Measurements from ENCODE around the gene LAPTM5.
A peak's percentile ranks its signal among the peaks of the same experiment; 100 is the strongest.
"Not testable (repeated sequence)": the region's sequence is repeated elsewhere in the genome, so short reads cannot be mapped to it uniquely, and the experiment has no call there.

The LAPTM5 gene, protein sequence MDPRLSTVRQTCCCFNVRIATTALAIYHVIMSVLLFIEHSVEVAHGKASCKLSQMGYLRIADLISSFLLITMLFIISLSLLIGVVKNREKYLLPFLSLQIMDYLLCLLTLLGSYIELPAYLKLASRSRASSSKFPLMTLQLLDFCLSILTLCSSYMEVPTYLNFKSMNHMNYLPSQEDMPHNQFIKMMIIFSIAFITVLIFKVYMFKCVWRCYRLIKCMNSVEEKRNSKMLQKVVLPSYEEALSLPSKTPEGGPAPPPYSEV

DNA sequence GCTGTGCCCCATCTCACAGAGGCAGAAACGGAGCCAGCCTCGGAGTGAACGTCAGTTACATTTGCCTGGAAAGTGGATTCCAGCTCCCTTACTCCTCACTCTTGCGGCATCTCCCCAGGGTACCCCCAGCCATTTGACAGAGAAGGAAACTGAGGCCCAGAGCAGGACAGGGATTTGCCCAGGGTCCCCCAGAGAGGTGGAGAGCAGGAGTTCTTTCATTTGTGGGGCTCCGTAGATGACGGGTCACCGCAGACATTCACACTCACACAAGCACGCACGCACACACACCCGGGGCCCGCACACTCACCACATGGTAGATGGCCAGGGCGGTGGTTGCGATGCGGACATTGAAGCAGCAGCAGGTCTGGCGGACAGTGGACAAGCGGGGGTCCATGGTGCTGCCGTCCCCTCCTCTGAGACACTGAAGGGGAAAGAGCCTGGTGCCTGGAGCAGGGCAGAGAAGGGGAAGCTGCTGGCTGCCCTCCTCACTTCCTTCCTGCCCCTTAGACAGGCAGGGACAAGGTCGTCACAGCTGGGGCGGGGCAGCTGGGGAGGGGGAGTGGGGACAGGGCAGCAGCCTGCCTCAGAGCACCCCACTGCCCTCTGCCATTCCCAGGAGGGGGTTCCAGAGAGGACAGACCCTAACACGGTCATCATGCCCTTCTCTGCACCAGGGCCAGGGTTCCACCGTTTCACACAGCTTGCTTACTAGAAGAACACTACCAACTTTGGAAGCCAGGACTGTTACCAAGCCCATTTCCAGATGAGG, at the start of gene LAPTM5:
Gene LAPTM5, minus strand, starts transcription at position 423 of the 769 bp plus-strand sequence. Its CDS starts 29 bp downstream, at position 394.
- no peak for DNase-seq (ENCODE audit: low read depth in 2 of 2)

DNA sequence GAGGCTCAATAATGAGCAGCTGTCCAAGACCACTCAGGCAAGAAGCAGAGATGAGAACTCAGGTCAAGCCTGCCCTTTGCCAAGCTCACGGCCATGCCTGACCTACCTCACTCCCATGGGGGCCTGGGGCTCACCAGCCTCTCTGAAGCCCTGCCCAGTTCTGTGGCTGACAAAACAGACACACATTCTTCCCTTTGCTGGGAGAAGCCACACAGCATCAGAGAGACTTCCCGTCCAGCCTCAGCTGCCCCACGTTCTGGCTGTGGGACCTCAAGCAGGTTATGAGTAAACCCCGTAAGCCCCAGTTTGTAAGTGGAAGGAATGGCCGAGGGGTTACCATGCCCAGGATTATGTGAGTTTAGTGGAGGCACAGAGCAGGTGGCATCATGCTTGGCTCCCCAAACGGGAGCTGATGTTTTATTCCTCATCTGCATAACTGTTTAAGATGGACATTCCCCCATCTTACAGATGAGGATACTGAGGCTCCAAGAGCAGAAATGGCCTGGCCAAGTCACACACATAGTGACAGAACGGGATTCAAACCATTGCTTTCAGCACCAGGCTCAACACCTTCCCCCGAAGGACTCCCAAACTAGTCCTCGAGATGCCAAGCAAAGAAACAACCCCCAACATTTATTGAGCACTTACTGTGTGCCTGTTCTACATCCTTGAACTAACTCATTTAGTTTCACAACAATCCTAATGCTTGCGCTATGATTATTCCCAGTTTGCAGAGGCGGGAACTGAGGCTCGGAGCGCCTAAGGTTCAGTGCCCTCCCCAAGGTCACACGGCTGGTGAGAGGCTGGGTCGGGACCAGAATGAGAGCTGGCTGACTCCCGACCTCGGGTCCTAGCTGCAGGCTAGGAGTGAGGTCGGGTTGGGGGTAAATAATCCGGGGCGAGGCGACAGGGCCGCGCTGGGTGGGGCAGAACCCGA, 49.1 kb upstream of the LAPTM5 start:
- no peak for DNase-seq (ENCODE audit: low read depth in 2 of 2)

DNA sequence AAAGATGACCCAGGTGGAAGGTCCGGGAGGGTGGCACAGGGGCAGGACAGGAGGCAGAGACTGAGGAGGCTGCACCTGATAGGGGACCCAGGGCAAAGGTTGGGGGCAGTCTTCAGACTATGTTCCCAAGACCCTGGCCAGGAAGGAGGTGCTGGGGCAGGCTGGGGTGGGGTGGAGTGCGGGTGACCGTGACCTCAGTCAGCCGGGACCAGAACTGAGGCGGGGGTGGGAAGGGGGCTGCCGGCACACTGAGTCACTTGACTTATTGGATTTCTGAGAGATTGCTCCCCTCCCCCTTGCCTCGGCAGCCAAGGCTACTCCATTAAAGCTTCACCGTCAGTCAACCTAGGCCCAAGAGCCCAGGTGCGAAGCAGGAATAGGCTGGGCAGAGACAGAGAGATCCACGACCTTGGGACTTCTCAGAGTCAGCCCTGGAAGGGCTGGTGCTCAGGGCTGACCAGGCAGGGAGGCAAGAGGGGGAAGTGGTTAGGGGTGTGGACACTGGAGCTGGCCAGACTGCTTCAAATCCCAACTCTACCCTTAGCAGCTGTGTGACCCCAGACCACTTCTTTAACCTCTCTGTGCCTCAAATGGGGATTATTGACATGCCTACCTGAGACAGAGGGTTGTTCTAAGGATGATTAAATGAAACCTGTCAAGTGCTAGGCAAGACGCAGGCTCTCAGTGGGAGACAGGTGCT, 47.9 kb upstream of the LAPTM5 start:
- DNase-seq (ENCODE audit: low read depth in 2 of 2), result no peak

DNA sequence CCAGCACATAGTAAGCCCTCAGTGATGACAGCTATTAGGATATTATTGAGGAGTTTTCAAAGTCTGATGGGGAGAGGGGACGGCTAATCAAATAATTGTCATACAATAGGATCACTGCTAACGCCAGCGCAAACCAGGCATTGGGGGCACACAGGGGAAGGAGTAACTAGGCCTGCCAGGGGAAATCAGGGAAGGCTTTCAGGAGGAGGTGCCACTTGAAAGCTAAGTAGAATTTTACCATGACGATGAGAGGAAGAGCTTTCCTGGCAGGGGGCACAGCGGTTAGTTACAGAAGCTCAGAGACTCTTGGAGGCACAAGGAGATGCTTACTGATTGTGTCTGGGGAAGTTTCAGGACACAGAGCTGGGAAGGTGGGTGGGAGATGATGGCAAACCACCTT, 47.2 kb upstream of the LAPTM5 start:
- no peak for DNase-seq (ENCODE audit: low read depth in 2 of 2)

DNA sequence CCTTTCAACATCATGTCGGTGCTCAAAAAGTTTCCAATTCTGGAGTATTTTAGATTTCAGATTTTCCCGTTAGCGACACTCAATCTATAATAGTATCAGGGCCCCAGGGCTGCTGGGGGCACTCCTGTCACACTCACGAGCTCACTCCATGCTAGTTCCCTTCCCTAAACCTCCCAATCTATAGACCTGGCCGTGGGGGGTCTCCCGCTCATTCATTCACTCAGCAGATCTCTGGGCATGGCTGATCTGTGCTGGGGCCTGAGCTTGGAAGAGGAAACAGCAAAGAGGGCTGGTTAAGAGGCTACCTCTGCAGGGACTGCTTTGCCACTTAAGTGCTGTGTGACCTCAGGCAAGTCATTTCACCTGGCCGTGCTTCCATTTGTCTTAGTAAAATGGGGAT, 46.8 kb upstream of the LAPTM5 start:
- DNase-seq (ENCODE audit: low read depth in 2 of 2), result no peak

DNA sequence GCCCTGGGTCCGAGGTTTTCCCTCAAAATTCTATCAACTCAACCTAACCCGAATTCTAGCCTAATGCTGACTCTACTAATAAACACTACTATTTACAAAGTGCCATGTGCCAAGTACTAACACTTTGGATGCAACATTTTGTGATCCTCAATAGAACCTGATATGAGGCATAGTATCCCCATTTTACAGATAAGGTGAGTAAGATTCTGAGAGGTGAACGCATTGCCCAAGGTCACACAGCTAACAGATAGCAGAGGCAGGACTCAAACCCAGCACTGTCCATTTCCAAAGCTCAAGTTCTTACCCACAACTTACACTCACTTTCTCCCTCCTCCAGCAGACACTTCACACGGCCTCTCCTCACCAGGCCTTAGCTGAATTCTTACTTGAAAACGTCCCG, 46.0 kb upstream of the LAPTM5 start:
- DNase-seq (ENCODE audit: low read depth in 2 of 2), result no peak

DNA sequence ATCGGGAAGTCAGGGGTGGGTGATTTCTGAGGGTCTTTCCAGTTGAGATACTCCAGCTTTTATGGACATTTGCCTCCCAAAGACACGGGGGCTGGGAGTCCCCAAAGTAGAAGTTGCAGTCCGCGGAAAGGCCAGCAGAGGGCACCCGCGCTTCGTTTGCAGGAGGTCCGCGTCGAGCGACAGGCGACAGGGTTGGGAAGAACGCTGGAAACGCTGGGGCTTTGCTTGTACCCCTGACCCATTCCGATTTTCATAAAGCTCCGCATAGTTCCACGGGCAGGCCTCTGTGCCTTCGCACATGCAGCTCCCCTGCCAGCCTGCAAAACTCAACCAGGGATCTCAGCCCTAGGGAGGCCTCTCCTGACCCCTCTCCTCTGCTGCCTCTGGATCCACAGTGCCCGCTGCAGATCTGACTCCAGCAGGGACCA, 44.2 kb upstream of the LAPTM5 start:
- peak; percentile 46 to 81 for DNase-seq (ENCODE audit: low read depth in 2 of 2)

DNA sequence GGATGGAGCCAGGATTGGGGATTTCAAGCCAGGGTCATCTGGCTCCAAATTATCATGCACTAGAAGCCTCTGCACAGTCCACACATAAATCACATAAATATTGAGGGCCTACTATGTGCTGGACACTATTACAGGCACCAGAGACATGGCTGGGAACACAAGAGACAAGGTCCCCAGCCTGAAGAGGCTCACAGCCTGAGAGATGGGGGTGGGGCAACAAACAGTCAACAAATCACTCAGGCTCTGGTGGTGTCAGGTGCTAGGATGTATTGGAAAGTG, 41.6 kb upstream of the LAPTM5 start:
- DNase-seq (ENCODE audit: low read depth in 2 of 2), result no peak

DNA sequence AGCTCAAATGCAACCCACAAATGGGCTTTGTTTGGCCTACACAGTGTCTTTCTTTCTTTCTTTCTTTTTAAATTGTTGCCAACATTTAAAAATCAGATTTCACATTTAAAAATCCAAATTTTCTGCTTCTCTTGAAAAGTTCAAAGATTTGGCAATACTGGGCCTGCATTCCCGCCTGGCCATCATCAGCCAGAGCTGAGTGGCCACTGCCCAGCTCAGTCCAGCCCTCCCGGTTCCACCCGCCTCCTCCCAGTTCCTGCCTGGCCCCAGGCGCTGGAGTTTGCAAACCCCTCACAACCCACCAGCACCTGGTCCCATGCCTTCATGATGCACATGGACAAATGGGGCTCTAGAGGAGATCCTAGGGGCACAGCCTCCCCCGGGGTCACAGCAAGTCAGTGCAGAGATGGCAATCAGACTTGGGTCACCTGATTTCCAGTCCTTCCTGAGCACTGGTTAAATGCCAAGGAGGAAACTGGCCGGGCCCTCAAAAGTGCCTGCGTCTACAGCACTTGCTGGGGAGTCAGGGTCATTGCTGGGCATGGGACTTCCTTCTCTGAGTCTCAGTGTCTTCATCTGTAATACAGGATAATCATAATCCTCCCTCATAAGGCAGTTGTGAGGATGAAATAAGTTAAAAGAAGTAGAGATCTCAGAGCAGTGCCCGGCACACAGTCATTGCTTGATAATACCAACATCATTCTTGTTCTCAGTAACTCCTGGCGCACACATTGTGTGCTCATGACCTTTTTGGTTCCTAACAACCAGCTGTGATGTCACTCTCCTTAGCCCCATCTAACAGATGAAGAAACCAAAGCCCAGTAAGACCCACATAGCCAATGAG, 41.0 kb upstream of the LAPTM5 start:
- DNase-seq (ENCODE audit: low read depth in 2 of 2), result no peak

DNA sequence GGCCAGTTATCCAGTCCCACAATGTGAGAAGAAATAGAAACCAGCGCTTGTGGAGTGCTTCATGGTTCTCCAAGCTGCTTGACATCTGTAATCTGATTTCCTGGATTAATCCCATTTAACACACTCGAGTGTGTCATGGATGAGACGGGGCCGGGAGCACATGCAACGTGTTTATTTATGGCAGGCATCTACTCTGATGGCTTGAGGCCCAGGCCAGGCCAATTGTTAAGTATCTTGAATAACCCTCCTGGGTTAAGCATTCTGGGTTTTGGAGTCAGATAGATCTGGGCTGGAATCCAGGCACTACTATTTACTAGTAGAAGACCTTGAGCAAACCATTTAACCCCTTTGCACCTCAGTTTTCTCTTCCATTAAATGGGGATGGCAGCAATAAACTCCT, 37.5 kb upstream of the LAPTM5 start:
- no peak for DNase-seq (ENCODE audit: low read depth in 2 of 2)

DNA sequence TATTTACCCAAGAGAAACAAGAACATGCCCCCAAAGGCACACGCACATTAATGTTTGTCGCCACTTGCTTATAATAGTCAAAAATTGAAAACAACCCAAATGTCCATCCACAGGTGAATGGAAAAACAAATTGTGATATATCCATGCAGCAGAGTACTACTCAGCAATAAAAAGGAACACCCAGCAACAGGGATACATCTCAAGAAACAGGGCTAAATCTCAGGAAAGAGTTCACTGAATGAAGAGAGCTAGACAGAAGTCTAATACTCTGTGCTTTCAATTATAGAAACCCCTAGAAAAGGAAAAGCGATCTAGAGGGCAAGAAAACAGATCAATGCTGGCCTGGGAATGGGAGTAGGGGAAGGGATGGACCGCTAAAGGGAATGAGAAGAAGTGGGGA, 36.7 kb upstream of the LAPTM5 start:
- no peak for DNase-seq (ENCODE audit: low read depth in 2 of 2)

DNA sequence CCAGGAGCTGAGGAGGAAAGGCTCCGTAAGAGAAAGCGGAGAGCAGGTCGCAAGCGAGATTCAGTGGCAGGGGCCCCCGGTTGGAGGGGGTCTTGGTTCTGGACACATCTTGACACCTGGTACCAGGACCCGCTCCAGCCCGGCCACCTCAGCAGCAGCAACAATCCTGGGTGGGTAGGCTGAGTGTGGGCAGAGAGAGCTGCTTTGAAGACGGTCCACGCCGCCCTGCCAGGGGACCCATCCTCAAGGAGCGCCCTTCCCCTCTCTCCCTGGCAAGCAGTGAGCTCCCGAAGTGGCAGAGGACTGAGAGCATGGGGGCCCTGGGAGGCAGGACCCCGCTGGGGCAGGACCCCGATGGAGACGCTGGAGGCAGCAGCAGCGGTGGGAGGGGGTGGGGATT, 35.6 kb upstream of the LAPTM5 start:
- DNase-seq (ENCODE audit: low read depth in 2 of 2), result no peak

DNA sequence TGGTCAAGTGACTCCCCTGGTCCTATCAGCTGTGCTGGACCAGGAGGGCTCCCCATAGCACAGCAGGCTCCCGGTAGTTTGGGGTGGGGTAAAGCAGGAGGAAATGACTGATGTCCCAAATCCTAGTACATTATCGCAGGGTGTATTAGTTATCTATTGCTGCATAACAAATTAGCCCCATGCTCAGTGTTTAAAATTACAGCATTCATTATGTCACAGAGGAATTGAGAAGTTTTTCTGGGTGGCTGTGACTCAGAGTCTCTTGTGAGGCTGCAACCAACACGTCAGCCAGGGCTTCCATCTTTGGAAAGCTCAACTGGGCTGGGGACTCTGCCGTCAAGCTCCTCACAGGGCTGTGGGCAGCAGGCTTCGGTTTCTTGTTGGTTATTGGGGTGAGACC, 34.3 kb upstream of the LAPTM5 start:
- DNase-seq (ENCODE audit: low read depth in 2 of 2), result no peak

DNA sequence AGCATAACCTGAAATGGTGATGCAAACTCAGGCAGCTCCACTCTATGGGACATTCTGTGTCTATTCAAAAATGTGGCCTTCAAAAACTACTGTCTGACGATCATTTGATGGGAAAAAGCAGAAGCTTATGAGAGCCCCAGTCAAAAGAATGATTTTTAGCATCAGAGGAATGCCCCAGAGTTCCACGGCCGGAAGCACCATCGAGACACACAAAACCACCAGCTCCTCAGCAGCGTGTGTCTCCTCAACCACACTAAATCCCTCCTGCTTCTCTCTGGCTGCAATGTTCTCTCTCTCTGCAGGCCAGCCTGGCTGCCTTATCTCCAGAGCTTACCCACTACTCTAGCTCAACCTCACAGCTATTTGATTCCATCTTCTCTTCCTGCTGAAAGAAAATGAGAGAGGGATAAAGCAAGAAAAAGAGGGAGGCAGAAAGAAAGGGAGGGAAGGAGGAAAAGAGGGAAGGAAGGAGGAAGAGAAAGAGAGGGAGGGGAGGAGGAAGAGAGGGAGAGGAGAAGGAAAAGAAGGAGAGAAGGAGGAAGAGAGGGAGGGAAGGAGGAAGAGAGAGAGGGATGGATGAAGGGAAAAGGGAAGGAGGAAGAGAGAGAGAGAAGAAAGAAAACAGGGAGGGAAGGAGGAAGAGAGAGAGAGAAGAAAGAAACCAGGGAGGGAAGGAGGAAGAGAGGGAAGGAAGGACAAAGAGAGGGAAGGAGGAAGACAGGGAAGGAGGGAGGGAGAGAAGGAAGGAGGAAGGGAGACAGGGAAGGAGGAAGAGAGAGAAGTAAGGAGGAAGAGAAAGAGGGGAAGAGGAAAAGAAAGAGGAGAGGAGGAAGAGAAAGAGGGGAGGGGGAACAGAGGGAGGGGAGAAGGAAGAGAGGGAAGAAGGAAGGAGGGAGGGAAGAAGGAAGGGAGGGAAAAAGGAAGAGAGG, 33.5 kb upstream of the LAPTM5 start:
- no peak for DNase-seq (ENCODE audit: low read depth in 2 of 2)

DNA sequence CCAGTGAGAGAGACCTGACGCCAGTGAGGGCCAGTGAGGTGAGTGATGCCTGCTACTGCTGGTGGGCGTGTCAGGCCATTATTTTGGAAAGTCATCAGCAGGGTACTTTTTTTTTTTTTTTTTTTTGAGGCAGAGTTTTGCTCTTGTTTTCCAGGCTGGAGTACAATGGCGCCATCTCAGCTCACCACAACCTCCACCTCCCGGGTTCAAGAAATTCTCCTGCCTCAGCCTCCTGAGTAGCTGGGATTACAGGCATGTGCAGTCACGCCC, 32.6 kb upstream of the LAPTM5 start:
- DNase-seq (ENCODE audit: low read depth in 2 of 2), result not testable (repeated sequence)

DNA sequence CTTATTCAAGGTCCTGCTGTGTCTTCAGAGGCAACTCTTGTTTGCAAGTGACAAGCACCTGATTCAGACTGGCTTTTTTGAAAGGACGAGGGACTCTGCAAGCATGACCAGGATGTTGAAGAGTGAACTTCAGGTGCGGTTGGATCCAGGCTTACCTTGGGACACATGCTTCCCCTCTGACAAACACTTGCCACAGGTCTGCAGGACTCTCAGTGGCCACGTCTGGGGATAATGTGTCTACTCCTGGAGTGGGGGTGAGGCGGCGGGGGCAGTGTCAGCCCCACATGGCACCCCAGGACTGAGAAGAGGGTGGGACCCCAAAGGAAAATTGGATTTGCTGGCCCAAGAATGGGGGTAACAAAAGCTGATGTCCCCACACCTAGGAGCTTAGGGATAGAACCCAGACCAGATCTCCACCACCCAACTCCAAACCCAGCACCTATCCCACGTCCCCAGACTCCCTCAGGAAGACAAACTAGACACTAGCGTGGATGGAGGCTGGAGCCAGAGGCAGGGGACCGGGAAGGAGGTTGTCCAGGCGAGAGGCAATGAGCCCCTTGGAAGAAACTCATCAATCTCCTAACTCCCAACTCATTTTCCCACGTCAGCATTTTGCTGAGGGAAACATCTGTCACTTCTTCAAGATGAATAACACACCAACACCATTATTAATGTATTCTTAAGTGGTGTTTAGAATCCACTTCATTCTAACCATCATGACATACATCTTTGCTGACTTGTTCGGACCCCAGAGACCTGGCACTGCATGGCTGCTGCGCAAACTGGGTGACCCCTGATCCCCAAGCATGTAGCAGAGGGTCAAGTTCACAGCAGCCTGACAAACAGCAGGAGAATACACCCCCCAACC, 32.0 kb upstream of the LAPTM5 start:
- DNase-seq (ENCODE audit: low read depth in 2 of 2), result no peak

DNA sequence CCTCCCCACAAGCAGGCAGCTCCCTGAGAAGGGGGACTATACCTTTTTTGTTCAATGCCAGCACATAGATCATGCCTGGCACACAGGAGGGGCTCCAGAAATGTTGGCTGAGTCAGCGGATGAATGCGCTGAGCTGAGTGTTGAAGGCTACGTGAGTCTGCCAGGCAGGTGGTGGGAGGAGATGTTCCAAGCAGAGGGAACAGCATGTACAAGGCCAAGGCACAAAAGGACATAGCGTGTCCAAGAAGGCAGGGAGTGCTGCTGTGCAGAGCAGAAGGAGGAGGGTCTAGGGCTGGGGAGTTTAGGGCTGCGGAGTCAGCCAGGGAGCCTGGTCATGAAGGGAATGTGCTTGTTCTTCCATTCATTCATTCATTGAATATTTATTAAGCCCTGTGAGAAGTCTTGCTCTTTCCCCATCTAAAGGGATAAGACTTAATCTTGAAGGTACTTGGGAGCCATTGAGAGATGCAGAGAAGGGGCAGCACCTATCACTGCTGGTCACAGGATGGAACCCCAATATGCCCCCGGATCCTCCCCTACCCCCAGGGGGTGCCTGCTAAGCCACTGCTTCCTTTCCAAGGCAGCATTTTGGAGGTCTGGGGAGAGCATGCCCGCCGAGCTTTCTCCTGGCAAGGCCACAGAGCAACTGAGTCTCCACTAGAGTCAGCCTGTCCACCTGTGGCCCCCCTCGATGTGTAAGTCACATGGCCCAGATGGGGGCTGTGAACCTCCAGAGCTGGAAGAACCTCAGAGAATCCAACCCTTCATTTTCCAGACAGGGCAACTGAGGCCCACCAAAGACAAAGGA, 31.2 kb upstream of the LAPTM5 start:
- DNase-seq (ENCODE audit: low read depth in 2 of 2), result no peak

DNA sequence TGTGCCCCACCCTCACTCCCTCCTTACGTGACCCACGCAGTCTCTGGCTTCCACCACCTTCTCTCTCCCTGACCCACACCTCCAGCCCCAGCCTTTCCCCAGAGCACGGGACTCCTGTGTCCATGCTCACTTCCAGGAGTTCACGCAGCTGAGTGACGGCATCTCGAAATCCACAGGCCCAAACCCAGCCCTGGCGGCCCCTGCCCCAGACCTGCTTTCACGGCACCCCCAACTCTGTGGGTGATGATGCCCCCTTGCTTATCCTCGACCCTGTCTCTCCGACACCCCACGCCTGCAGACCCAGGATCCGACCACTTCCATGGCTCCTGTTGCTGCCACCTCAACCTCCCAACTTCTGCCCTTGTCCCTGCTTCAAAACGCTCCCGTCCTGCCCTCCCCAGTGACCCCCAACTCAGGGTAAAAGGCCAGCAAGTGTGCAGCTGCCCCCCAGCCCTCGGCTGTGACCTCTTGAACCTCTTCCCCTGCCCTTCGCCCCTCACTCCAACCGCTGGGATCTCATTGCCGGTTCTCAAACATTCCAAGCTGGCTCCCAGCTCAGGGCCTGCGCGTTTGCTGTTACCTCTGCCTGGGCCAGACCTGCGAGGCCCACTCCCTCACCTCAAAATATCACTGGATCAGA, 30.4 kb upstream of the LAPTM5 start:
- no peak for DNase-seq (ENCODE audit: low read depth in 2 of 2)

Data from stimulated activated CD4-positive, alpha-beta T cell treated with anti-CD3 and anti-CD28 coated beads, Interleukin-1b, Interleukin-23, amount 100 ng/mL, for 1 hour (primary cell).